ENCODE measurements around the gene LHX8.

LHX8 gene

GRCh38 chr1:75136195-75136815 lies 2.1 kb downstream of the LHX8 start:
- Histone ChIP-seq H3K4me1 (ENCODE audit: insufficient read depth, low read length) (no peaks in the 10 kb centered on the region), H3K9ac (ENCODE audit: low read depth, low read length) (no peak overlapping the region), H4K20me1 (ENCODE audit: insufficient read depth, low read length) (no peaks in the 10 kb centered on the region), H2AFZ (ENCODE audit: low read depth, low read length) (no peak overlapping the region), H3K79me2 (ENCODE audit: insufficient read depth, low read length) (no peaks in the 10 kb centered on the region), H3K4me3 (ENCODE audit: low read depth in 1 of 2, low read length in 2 of 2) (no peak overlapping the region), H3K27ac (ENCODE audit: low read length) (no peak overlapping the region), H3K4me2 (ENCODE audit: insufficient read depth, low read length) (no peak overlapping the region), H3K36me3 (ENCODE audit: insufficient read depth, low read length) (no peaks in the 10 kb centered on the region), H3K27me3 (ENCODE audit: insufficient read depth, low read length, poor library complexity) (no peaks in the 10 kb centered on the region), H3K9me3 (ENCODE audit: insufficient read depth, low read length, severe bottlenecking) (no peaks in the 10 kb centered on the region)
- no peak for TF ChIP-seq CTCF (IDR thresholded peaks at IDR 0.05; ENCODE audit: borderline replicate concordance, extremely low read depth, low read length, poor library complexity, severe bottlenecking)
- DNase-seq (no peak), ATAC-seq (ENCODE audit: insufficient read depth, low read depth) (no peak)

- Histone ChIP-seq H3K4me2 (ENCODE audit: insufficient read depth, low read length) (no peak overlapping the region), H3K79me2 (ENCODE audit: insufficient read depth, low read length) (no peaks in the 10 kb centered on the region), H3K36me3 (ENCODE audit: insufficient read depth, low read length) (no peaks in the 10 kb centered on the region), H3K27ac (ENCODE audit: low read length) (no peak overlapping the region), H3K27me3 (ENCODE audit: insufficient read depth, low read length, poor library complexity) (no peaks in the 10 kb centered on the region), H4K20me1 (ENCODE audit: insufficient read depth, low read length) (no peaks in the 10 kb centered on the region), H2AFZ (ENCODE audit: low read depth, low read length) (no peak overlapping the region), H3K9me3 (ENCODE audit: insufficient read depth, low read length, severe bottlenecking) (no peaks in the 10 kb centered on the region), H3K4me1 (ENCODE audit: insufficient read depth, low read length) (no peaks in the 10 kb centered on the region), H3K9ac (ENCODE audit: low read depth, low read length) (no peak overlapping the region), H3K4me3 (ENCODE audit: low read depth in 1 of 2, low read length in 2 of 2) (no peak overlapping the region)
- ATAC-seq (ENCODE audit: insufficient read depth, low read depth) (no peak), DNase-seq (no peak)
- TF ChIP-seq CTCF (IDR thresholded peaks at IDR 0.05; ENCODE audit: borderline replicate concordance, extremely low read depth, low read length, poor library complexity, severe bottlenecking) (no peak), EZH2 (IDR thresholded peaks at IDR 0.05; ENCODE audit: borderline replicate concordance, low read depth, low read length, severe bottlenecking) (no peak)
Observed at GRCh38 chr1:75136921-75137641, 2.9 kb downstream of the LHX8 start.

GRCh38 chr1:75152092-75152491 lies 17.9 kb downstream of the LHX8 start:
- Histone ChIP-seq H3K36me3 (ENCODE audit: insufficient read depth, low read length) (no peaks in the 10 kb centered on the region), H3K4me2 (ENCODE audit: insufficient read depth, low read length) (no peak overlapping the region), H3K4me3 (ENCODE audit: low read depth in 1 of 2, low read length in 2 of 2) (no peak overlapping the region), H3K9ac (ENCODE audit: low read depth, low read length) (no peak overlapping the region), H3K9me3 (ENCODE audit: insufficient read depth, low read length, severe bottlenecking) (no peaks in the 10 kb centered on the region), H4K20me1 (ENCODE audit: insufficient read depth, low read length) (no peaks in the 10 kb centered on the region), H3K79me2 (ENCODE audit: insufficient read depth, low read length) (no peaks in the 10 kb centered on the region), H3K27me3 (ENCODE audit: insufficient read depth, low read length, poor library complexity) (no peaks in the 10 kb centered on the region), H3K27ac (ENCODE audit: low read length) (no peak overlapping the region), H3K4me1 (ENCODE audit: insufficient read depth, low read length) (no peaks in the 10 kb centered on the region), H2AFZ (ENCODE audit: low read depth, low read length) (no peak overlapping the region)
- ATAC-seq (ENCODE audit: insufficient read depth, low read depth) (no peak), DNase-seq (no peak)
- TF ChIP-seq CTCF (IDR thresholded peaks at IDR 0.05; ENCODE audit: borderline replicate concordance, extremely low read depth, low read length, poor library complexity, severe bottlenecking) = no peak

Data from DND-41 (cell line).